NOMO-1 treated with DMSO at 0.1 percent for 48 hours (cell line): ENCODE results near the gene DSCAM.
"Not testable (repeated sequence)": the region's sequence is repeated elsewhere in the genome, so short reads cannot be mapped to it uniquely, and the experiment has no call there.

Source experiments
- DNase-seq: peaks from one replicate; lab custom pipeline; 2025; ENCODE audit not compliant: unreplicated experiment; lab: John Stamatoyannopoulos, UW

DSCAM gene

DNA sequence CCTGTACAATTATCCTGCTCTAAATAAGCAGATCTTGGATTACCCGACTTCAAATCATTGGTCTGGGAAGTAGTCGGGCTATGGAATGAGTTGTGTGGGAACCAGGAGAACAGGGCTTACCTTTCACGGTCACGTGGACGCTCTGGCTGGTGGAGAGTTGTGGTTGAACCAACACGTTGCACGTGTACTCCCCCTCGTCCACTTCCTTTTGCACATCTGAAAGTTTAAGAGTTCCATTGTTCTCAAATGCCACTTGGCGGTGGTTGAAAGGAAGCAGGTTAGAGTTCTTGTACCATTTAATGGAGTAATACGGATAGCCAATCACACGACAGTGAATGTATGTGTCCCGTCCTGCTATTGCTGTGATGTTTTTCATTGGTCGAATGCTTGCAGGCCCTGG lies 509.0 kb downstream of the DSCAM start:
- no peak for DNase-seq

DNA sequence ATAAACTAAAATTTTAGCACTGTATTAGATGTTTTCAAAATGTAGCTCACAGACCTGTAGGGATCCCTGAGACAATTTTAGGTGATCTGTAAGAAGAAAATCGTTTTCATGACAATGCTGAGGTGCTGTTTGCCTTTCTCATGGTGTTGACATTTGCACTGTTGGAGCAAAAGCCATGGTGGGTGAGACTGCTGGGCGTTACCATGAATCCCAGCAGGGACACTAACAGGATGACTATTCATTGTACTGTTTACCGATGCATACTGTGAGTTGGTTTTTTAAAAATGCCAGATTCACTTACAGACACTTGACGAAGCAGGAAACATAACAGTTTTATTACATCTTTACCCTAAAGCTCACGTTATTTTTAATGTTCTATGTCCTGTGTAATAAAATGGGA lies 511.3 kb downstream of the DSCAM start:
- DNase-seq, result no peak

DNA sequence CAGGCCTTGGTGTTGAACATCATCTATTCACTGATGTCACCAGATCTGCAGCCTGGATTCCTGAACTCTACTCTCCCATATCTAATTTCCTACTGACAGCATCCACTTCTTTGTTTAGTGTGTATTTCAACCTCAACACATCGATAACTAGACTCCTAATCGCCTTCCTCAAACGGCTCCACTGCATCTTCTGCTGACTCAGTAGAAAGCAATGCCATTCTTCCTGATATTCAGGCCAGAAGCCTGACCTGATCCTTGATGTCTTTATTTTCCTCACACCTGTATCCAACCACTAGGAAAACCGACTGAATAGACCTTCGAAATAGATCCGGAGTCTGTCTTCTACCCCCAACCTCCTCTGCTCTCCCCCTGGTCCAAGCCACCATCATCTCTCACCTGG lies 512.8 kb downstream of the DSCAM start:
- no peak for DNase-seq

DNA sequence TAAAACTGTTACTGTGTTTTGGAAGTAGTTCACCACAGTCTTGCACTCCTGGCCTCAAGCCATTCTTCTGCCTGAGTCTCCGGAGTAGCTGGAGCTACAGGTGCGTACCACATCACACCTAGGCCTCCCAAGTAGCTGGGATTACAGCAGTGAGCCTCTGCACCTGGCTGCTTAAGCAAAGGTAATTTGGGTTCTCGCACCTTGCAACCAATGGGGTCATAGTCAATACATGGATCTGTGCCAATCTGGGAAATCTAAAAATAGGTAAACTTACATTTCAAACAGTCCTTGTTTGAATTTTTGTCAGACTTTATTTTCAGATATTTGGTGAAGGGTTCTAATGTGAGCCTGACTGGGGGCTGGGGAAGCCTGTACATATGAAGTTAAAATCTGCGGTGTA lies 513.2 kb downstream of the DSCAM start:
- DNase-seq, result no peak

DNA sequence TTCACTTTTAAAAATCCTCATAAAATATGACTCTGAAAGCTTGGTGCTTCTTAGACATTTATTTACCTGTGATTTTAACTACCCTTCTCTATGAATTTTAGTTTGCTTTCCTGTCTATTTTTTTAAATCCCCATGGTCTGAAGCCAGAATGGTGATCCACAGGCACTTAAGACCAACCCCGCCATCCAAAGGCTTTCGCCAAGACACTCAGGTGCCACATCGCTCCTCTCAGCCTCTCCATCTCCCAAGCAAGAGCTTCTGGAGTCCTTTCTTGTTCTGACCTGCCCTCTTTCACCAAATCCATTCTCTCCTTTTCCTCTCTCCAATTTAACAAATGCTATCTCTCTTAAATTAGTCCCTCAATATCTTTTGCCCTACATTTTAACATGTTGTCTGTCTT lies 515.2 kb downstream of the DSCAM start:
- DNase-seq, result no peak

DNA sequence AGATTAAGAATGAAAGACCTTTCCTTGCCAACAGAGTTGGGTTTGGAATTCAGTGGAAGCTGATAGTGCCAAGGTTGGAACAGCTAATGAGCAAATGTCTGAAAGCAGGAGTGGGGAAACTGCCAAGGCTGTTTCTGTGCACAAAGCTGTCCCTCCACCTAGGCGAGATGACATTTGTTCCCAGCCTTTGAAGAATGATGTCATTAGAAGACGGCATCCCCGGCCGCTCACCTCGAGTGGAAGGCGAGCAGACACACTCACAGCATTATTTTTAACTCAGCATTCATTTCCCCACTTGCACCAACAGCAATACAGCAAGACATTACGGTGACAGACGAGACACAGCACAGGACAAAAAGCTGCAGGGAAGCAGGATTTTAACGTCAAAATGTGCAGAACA lies 515.8 kb downstream of the DSCAM start:
- no peak for DNase-seq

DNA sequence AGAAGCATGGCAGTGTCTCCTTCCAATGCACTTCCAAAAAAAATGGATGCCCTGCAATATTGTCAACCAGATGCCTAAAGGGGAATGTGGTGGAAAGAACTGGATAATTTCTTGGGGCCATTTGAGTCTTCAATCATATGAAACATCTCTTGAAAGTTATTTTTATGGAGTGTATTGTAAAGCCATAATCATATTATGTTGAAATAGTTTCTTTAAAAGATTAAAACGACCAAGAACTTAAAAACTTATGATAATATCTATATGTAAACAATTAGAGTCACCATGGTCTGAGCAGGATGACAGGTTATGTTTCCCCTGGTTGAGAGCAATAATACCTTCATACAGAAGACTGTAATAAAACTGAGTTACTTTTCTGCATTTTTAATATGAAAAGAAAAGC lies 522.6 kb downstream of the DSCAM start:
- no peak for DNase-seq

DNA sequence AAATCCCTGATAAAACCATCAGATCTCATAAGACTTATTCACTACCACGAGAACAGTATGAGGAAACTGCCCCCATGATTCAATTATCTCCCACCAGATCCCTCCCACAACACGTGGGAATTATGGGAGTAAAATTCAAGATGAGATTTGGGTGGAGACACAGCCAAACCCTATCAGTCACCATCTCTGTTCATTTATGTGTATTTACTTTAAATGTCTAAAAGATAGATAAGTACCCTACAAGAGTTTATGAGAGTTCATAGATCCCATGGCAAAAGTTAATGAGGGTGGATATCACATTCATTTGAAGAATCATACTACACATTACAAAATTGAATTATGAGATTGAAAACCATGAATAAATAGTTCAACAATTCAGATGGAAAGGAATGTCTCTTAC lies 526.2 kb downstream of the DSCAM start:
- DNase-seq, result not testable (repeated sequence)

DNA sequence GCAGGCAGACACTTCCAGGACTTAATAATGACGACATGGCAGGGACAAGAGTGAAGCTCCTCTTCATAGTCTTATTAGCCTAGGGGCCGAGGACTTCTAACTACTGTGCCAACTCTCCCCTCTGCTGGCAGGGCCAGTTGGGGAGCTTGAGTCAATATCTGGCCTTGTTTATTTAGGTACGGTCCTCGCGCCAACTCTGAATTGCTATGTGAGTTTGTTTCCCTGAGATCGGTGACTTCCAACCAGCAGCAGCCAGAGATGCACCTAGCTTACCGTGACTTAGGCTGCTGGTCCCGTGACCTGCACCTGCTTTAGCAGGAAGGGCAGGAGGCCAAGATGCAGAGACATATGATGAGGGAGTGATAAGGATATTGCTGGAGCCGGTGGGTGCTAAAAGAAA lies 528.6 kb downstream of the DSCAM start:
- no peak for DNase-seq

DNA sequence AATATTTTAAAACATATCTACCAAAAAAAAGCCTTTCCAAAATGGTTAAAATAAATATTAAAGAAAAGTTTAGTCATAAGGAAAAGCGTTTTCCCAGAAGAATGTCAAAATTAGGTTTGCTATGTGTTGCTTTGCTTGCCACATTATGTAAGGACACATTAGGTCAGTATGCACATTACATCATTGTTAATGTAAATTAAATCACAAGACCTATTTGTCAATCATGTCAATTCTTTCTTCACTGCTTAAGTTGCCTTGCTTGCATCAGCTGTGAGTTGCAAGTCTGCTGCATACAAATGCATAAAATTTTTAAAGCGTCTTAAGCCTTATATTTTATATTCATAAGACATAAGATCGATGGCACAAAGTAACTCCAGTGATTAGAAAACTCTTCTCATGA lies 530.9 kb downstream of the DSCAM start:
- no peak for DNase-seq

DNA sequence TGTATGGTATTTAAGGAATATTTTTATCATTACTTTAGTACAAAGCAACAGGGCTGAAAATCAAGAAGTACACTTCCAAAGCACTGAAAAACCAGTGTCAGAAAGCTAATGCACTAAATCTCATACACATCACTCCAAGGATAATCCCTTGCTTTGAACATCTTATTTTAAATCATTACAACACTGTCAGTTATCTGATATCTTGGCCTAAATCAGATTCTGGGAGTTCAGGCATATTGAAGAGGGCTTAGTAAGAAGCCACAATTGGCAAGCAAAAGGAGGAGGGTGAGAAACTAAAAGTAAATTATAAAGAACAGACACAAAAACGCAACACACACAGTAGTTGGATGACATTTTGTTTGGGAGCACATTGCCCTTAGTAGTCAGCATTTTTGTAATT lies 531.3 kb downstream of the DSCAM start:
- no peak for DNase-seq

DNA sequence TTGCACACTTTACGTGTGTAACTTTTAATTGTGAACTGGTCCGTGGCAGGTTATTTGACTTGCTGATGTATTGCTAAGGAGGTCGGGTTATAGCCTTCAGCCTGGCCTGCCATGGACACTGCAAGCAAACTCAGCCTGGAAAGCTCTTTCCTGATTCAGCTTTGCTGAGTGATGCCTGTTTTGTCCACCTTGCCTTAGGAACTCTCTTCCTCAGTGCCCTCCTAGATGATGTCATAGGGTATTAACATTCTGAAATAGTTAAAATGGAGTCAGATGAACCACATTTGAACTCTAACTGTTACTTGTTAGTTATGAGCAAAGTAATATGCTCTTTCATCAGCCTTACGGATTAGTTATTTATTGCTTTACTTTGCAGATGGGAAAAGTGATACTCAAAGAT lies 533.7 kb downstream of the DSCAM start:
- DNase-seq, result no peak

DNA sequence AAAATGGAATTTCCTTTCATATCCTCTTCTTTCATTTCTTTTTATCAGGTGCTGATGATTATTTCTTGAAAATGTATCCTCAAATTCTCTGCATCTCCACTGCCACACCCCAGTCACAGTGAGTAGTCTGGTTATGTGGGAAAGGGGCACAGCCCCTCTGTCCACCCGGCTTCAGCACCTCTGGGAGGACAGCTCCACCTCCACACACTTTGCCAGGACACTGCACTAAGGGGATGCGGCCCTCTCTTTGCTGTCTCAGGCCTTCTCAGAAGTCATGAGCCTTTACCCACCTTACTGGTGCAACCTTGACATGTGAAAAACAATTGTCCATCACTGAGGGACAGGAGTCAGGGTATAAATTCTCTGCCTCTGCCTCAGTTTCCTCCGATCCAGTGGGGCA lies 546.7 kb downstream of the DSCAM start:
- DNase-seq, result no peak

DNA sequence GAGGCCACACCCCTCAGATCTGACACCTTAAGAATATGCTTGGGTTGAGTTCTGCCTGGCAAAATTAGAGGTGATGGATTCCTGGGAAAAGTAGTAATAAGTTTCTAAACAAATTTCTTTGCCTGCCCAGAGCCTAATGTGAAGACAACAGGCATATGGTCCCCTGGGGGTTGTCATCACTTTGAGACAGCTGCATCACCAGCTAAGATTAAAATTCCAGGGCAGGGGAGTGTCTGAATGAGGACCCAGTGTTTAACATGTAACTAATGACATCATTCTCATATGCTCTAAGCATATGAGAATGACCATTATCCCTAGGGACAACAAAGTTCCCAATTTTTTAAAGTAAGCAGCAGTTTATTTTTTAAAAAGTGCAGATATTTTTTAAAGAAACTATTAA lies 547.5 kb downstream of the DSCAM start:
- DNase-seq, result no peak

DNA sequence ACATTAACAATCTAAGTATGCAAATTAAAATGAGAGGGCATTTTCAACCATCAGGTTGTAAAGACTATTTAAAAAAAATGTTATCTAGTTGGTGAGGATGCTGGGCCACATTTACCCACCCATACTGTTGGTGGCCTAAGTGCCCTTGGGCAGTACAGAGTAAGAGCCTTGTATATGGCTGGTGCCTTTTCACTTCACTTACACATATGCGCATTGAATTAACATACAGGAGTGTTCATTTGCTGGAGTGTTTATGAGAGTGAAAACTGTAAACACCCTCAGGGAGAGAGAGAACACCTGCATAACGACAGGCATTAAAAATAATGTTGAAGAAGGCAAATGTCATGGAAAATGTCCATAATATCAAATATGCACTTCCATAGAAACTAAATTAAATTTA lies 552.6 kb downstream of the DSCAM start:
- no peak for DNase-seq

DNA sequence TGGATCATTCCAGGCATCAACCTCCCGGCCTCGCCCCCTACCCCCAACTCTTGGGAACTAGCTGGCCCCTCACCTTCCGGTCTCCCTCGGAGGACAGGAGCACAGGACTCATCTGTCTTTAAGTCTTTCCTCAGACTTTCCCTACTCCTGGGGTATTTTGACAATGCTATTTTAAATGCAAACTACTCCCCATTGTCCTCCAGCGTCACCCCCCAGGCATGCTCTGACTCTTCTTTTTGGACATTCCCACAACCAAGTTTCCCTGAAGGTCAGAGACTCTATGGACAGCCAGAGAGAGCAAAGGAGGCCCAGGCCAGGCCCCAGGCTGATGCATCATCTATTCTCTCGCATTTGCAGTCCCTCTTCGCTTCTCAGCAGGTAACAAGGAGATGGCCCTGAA lies 555.4 kb downstream of the DSCAM start:
- DNase-seq, result no peak

DNA sequence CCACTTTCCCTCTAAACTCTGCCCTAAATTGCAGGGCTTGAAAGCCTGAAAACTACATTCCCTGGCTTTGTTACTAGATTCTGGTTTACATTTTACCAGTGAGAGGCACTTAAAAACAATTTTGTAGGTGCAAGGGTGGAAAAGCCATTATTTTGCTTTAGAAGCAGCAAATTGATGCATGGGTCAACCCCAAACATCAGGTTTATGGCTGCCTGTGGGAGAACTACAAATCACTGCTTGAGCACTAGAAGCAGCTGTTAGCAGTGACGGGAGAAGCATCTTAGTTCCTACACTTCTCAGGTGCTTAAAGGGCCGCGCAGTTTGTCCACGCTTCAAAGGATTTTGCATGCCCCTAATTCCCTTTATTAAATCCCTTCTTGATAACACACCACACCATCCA lies 562.5 kb downstream of the DSCAM start:
- DNase-seq, result no peak

DNA sequence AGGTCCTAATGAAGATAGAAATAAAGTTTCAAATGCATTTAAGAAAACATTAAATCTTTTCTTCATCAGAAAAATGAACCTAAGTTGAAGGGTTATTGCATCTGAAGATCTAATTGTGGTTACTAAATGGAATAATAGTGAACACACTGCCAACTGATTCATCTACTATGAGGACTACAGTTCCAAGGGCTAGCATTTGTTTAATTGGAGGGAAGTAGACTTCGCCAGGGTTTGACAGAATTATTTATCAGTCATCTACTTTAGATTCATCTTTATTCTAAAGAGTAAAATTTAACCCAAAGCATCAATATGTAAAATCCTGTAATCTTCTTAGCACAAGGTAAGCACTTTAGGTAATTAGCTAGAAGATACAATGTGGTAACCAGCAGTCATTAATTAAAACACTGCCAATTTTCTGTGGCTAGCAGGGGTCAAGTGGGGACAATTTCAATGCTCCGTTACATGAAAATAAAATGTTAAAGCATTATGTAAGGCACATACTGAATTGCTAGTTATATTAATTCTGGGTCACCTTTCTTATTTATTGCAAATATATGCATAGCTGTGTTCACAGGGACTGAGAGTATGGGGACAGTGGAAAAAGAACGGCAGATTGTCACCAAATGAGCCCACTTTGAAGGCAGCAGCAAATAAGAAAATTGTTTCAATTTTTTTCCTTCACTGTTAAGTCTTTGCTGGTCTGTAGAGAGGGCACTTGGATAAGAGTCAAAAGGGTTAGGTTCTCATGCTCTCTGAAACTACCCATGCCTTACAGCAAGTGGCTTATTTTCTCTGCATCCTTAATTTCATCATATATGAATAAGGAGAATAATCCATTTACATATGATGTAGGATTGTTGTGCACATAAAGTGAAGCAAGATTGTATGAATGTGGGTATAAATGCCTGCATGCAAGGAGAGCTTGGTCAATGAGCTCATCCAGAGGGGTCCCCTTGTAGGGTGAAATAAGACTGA lies 563.8 kb downstream of the DSCAM start:
- no peak for DNase-seq

DNA sequence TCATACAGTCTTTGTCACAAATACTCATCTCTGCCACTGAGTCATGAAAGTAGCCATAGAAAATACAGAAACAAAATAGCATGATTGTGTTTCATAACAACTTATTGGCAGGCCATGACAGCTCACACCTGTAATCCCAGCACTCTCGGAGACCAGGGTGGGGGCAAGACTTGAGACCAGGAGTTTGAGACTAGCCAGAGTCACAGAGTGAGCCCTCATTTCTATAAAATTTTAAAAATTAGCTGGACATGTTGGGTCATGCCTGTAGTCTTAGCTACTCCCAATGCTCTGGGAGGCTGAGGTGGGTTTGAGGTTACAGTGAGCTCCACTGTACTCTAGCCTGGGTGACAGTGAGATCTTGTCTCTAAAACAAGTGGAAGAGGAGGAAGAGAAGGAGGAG lies 568.6 kb downstream of the DSCAM start:
- no peak for DNase-seq

DNA sequence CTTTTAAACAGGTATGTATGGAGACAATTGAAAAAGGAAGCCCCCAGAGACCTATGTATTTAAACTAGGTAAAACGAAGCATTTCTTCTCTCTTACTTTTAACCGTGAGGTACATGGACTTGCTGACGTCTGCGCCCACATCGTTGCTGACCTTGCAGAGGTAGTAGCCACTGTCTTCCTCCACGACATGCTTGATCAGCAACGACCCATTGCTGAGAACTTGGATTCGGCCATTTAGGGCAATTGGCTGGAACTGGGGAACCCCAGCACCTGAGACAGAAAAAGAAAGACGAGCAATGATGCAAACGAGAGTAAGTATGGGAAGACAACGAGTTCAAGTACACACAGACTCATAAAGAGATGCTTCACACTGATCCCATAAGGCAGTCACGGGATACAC lies 571.0 kb downstream of the DSCAM start:
- DNase-seq, result no peak

DNA sequence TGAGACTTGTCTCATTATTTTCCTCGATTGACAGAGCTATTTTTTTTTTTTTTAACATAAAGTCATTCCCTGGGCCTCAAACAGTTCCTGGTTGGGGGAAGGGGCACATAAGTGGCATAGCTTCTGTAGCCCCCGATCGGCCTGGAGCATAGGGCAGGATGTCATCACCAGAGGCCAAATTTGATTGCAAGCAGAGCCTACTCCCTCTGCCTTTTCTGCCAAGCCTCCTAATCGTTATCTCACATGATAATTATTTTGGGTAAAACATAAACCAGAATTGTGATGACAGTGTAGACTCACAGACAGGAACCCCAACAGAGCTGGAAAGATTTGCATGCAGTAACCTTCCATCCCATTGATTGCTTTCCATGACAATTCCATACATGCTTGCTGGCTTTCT lies 574.9 kb downstream of the DSCAM start:
- DNase-seq, result no peak

DNA sequence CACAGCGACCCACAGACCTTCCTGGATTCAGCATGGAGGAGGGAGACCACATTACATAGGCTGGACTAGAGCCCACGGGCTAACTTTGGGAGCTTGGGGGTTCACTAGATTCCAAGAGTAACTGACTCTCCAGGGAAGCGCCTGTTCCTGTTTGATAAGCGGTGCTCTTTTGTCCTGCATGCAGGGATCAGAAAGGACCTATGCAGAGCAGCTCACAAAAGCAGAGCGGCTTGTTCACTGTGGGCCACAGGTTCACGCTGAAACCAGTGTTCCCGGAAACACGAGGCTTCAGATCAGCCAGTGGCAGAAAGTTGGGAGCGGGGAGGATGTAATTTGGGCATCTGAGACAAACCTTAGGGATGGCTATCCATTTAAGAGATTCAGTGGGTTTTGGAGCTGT lies 575.8 kb downstream of the DSCAM start:
- DNase-seq, result no peak

DNA sequence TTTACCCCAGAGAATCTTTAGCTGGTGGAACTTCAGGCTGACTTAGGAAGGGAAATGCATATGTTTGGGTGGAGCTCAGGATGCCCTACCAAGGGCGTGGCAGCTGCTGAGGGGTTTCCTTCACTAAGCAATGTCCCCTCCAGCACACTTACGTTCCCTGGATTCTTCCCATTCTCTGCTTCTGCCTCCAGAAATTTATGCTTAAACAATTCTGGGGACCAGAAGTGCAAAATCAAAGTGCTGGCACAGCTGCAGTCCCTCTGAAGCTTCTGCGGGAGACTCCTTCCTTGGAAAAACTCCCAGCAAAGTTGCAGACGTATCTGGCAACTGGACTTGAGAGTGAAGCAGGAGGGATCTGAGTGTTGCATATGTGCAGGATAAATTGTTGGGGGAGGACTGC lies 576.9 kb downstream of the DSCAM start:
- no peak for DNase-seq
